ENCODE measurements around the gene UBR2. TPM values are rescaled to one million over a fixed set of nuclear protein-coding genes. Genes with fewer than 3 reads are reported as not detected.

The UBR2 gene
- total RNA-seq, 6 experiments from 2014 or later, result 18.0 to 20.5 (median 19.9) TPM

DNA sequence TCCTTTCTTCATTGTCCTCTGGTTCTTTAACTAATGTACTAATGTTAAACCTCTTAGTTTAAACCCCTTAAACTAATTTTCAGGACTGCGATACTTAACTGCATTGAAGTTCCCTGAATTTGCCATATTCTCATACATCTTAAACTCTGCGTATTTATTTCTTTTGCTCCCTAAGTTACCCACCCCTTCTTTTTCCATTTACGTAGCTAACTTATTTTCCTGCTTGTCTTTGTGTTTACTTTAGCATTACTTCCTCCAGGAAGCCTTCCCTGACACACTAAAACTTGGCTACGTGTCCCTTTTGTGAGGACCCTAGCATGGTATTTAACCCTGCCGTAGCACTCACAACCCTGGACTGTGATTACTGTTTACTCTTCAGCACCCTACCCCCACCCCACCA, 79.0 kb downstream of the UBR2 start:
- Mint-ChIP-seq H3K4me3 (no peak overlapping the region), H3K27ac (no peak overlapping the region; the same call in 1 of the 2 replicates), H3K36me3 (ENCODE audit: low read depth) (peaks cover 20% of the 10 kb centered on the region; the same call in 1 of the 2 replicates), H3K9me3 (no peaks in the 10 kb centered on the region), H3K4me1 (ENCODE audit: low read depth) (no peaks in the 10 kb centered on the region), H3K27me3 (ENCODE audit: insufficient read depth) (no peaks in the 10 kb centered on the region; the same call in 1 of the 2 replicates)
- no peak for TF ChIP-seq CTCF (IDR thresholded peaks at IDR 0.05)
- DNase-seq, result no peak

DNA sequence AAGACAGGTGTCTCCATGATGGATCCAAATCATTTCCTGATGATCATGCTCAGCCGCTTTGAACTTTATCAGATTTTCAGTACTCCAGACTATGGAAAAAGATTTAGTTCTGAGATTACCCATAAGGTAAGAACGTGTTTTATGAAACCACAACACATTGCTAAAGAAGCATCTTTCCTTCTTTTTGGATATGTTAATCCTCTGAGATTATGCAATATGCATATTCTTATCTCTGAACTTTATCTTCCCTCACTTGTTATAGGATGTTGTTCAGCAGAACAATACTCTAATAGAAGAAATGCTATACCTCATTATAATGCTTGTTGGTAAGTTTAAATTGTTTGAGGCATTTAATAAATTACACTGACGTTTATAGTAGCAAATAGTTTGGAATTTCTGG, 80.4 kb downstream of the UBR2 start:
- Mint-ChIP-seq H3K9me3 (no peaks in the 10 kb centered on the region), H3K36me3 (ENCODE audit: low read depth) (peaks cover 15% of the 10 kb centered on the region; the same call in 1 of the 2 replicates), H3K4me1 (ENCODE audit: low read depth) (no peaks in the 10 kb centered on the region), H3K27ac (no peak overlapping the region), H3K27me3 (ENCODE audit: insufficient read depth) (no peaks in the 10 kb centered on the region; the same call in 1 of the 2 replicates), H3K4me3 (no peak overlapping the region)
- TF ChIP-seq CTCF (IDR thresholded peaks at IDR 0.05), result no peak
- DNase-seq, result no peak

GRCh38 chr6:42652024-42652746, 88.4 kb downstream of the UBR2 start:
- Mint-ChIP-seq H3K4me3 (no peak overlapping the region), H3K27me3 (ENCODE audit: insufficient read depth) (no peaks in the 10 kb centered on the region; the same call in none of the 2 replicates), H3K36me3 (ENCODE audit: low read depth) (peaks cover 13% of the 10 kb centered on the region; the same call in 1 of the 2 replicates), H3K4me1 (ENCODE audit: low read depth) (no peaks in the 10 kb centered on the region), H3K9me3 (no peaks in the 10 kb centered on the region), H3K27ac (no peak overlapping the region)
- DNase-seq, result no peak
- no peak for TF ChIP-seq CTCF (IDR thresholded peaks at IDR 0.05)

GRCh38 chr6:42653851-42654250, 90.0 kb downstream of the UBR2 start:
- TF ChIP-seq CTCF (IDR thresholded peaks at IDR 0.05), result no peak
- Mint-ChIP-seq H3K27ac (no peak overlapping the region), H3K36me3 (ENCODE audit: low read depth) (peaks cover 25% of the 10 kb centered on the region), H3K9me3 (no peaks in the 10 kb centered on the region), H3K4me1 (ENCODE audit: low read depth) (no peaks in the 10 kb centered on the region), H3K4me3 (no peak overlapping the region), H3K27me3 (ENCODE audit: insufficient read depth) (no peaks in the 10 kb centered on the region; the same call in none of the 2 replicates)
- DNase-seq, result no peak

GRCh38 chr6:42659806-42660205, 96.0 kb downstream of the UBR2 start:
- H3K27me3 Mint-ChIP-seq (ENCODE audit: insufficient read depth), result no peaks in the 10 kb centered on the region
- no peak for TF ChIP-seq CTCF (IDR thresholded peaks at IDR 0.05)
- no peak for DNase-seq
- no peaks in the 10 kb centered on the region for H3K4me1 Mint-ChIP-seq (ENCODE audit: low read depth)
- no peak overlapping the region for H3K27ac Mint-ChIP-seq
- H3K9me3 Mint-ChIP-seq, result no peaks in the 10 kb centered on the region
- H3K36me3 Mint-ChIP-seq (ENCODE audit: low read depth), result peaks cover 20% of the 10 kb centered on the region
- H3K4me3 Mint-ChIP-seq, result no peak overlapping the region
